HepG2 (cell line): ENCODE data around the gene CD7. TPM values are rescaled to one million over a fixed set of nuclear protein-coding genes. Genes with fewer than 3 reads are reported as not detected.

Experiments
- MAFF ChIP-seq: IDR thresholded peaks from 2 replicates; pipeline ENCODE4 v1.6.1; 2011; ENCODE audit warnings: low read depth, low read length, improper control_type of control experiment
- MED1 ChIP-seq: sonication (generic); formaldehyde crosslinking; IDR thresholded peaks from 2 replicates; pipeline ENCODE4 v1.4.0; 2020; ENCODE audit warnings: missing genetic modification reagents
- MYC ChIP-seq: sonication (generic); formaldehyde crosslinking; IDR thresholded peaks from 2 replicates; pipeline ENCODE4 v1.9.0; 2021; ENCODE audit warnings: missing genetic modification reagents, borderline replicate concordance
- NR3C1 ChIP-seq: sonication (generic); formaldehyde crosslinking; IDR thresholded peaks from 2 replicates; pipeline ENCODE4 v1.4.0; 2020; ENCODE audit warnings: missing genetic modification reagents
- PHF5A ChIP-seq: IDR thresholded peaks from one replicate; pipeline ENCODE4 v1.6.1; 2018; ENCODE audit warnings: low read depth, missing genetic modification reagents; ENCODE audit not compliant: unreplicated experiment
- PRPF4 ChIP-seq: fragments of 200-400 bp; formaldehyde crosslinking; IDR thresholded peaks from 2 replicates; pipeline ENCODE4 v1.6.1; 2016; ENCODE audit warnings: low read length, low read depth; ENCODE audit not compliant: poor library complexity, severe bottlenecking
- REST ChIP-seq, 2 experiments: IDR thresholded peaks; 2 replicates each; pipeline ENCODE4 v1.6.1; 2011 to 2012; ENCODE audit warnings: low read length in 2 of 2, borderline replicate concordance in 1 of 2, low read depth in 1 of 2, mild to moderate bottlenecking in 1 of 2, moderate library complexity in 1 of 2
- SIX4 ChIP-seq: sonication (generic); formaldehyde crosslinking; IDR thresholded peaks from 2 replicates; pipeline ENCODE4 v1.4.0; 2020; ENCODE audit warnings: missing genetic modification reagents
- TCF7 ChIP-seq: sonication (generic); IDR thresholded peaks from 2 replicates; pipeline ENCODE4 v1.6.1; 2016; ENCODE audit warnings: antibody characterized with exemption, low read depth
- TCF7L2 ChIP-seq: IDR thresholded peaks from 2 replicates; pipeline ENCODE4 v1.6.1; 2011; ENCODE audit warnings: mild to moderate bottlenecking, low read depth, low read length, moderate library complexity
- ZFP62 ChIP-seq: sonication (generic); formaldehyde crosslinking; IDR thresholded peaks from 2 replicates; pipeline ENCODE4 v1.4.0; 2020; ENCODE audit warnings: missing genetic modification reagents
- ZFX ChIP-seq: sonication (generic); formaldehyde crosslinking; IDR thresholded peaks from 2 replicates; pipeline ENCODE4 v1.4.0; 2020; ENCODE audit warnings: mild to moderate bottlenecking, low read depth, missing genetic modification reagents, moderate library complexity
- ZHX1 ChIP-seq: sonication (generic); formaldehyde crosslinking; IDR thresholded peaks from 2 replicates; pipeline ENCODE4 v1.8.1; 2022; ENCODE audit warnings: low read depth, mild to moderate bottlenecking, missing genetic modification reagents
- ZNF230 ChIP-seq: sonication (generic); formaldehyde crosslinking; IDR thresholded peaks from 2 replicates; pipeline ENCODE4 v1.4.0; 2020; ENCODE audit warnings: mild to moderate bottlenecking, missing genetic modification reagents
- polyA plus RNA-seq, 8 experiments: library from polyadenylated mRNA; depleted of rRNA in 3 of 8; stranded (reverse) in 7 of 8; unstranded in 1 of 8; fragments of >200 nt; fragmentation: Illumina TruSeq in 4 of 8; extraction: Trizol in 4 of 8; gene quantifications; 2 replicates each; pipeline versions ENCODE4 v1.2.1 to v1.2.3, GENCODE V29; 2011 to 2016; ENCODE audit warnings: low read depth in 4 of 8, missing spikeins in 1 of 8, mixed read lengths in 1 of 8; ENCODE audit not compliant: insufficient read depth in 1 of 8
- total RNA-seq, 5 experiments: library from RNA; depleted of rRNA; stranded (reverse); fragments of >200 nt; fragmentation: Illumina TruSeq; extraction: Trizol; gene quantifications; 2 replicates each; pipeline ENCODE4 v1.2.3, GENCODE V29; 2016; ENCODE audit warnings: low read depth in 1 of 5
- TF ChIP-seq, protein P1 (sequence below): sonication (generic); formaldehyde crosslinking; IDR thresholded peaks from 2 replicates; pipeline ENCODE4 v1.4.0; 2020; ENCODE audit warnings: missing genetic modification reagents
- TF ChIP-seq, protein P2 (sequence below): IDR thresholded peaks from 2 replicates; pipeline ENCODE4 v1.6.1; 2016
- TF ChIP-seq, protein P3 (sequence below): sonication (generic); formaldehyde crosslinking; IDR thresholded peaks from 2 replicates; pipeline ENCODE4 v1.8.0; 2022; ENCODE audit warnings: mild to moderate bottlenecking, missing genetic modification reagents, moderate library complexity

CD7 gene
- total and polyA plus RNA-seq, 2 of the 13 experiments (the other 11 are each of a cell fraction or from before 2014, with no cell fraction given), result 67.6 to 76.4 TPM

GRCh38 chr17:82325286-82326180 lies 8.1 kb upstream of the CD7 start (continued):
- peak; percentile 91 for TF ChIP-seq ZFX (CRISPR knock-in tag)
- TF ChIP-seq TCF7, result no peak
- no peak for TF ChIP-seq SIX4 (CRISPR knock-in tag)
- TF ChIP-seq, protein P1, sequence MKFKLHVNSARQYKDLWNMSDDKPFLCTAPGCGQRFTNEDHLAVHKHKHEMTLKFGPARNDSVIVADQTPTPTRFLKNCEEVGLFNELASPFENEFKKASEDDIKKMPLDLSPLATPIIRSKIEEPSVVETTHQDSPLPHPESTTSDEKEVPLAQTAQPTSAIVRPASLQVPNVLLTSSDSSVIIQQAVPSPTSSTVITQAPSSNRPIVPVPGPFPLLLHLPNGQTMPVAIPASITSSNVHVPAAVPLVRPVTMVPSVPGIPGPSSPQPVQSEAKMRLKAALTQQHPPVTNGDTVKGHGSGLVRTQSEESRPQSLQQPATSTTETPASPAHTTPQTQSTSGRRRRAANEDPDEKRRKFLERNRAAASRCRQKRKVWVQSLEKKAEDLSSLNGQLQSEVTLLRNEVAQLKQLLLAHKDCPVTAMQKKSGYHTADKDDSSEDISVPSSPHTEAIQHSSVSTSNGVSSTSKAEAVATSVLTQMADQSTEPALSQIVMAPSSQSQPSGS, result peak; percentile 74
- peak; percentile 87 for TF ChIP-seq MED1 (CRISPR knock-in tag)
- no peak for TF ChIP-seq PHF5A (CRISPR knock-in tag)
- no peak for TF ChIP-seq ZFP62
- peak; percentile 96 for TF ChIP-seq ZNF230
- TF ChIP-seq TCF7L2, result no peak
- TF ChIP-seq MYC (CRISPR knock-in tag), result peak; percentile 81
- TF ChIP-seq, protein P2, sequence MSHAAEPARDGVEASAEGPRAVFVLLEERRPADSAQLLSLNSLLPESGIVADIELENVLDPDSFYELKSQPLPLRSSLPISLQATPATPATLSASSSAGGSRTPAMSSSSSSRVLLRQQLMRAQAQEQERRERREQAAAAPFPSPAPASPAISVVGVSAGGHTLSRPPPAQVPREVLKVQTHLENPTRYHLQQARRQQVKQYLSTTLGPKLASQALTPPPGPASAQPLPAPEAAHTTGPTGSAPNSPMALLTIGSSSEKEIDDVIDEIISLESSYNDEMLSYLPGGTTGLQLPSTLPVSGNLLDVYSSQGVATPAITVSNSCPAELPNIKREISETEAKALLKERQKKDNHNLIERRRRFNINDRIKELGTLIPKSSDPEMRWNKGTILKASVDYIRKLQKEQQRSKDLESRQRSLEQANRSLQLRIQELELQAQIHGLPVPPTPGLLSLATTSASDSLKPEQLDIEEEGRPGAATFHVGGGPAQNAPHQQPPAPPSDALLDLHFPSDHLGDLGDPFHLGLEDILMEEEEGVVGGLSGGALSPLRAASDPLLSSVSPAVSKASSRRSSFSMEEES (CRISPR knock-in tag), result peak; percentile 69; the same call in 1 of the 2 replicates
- no peak for TF ChIP-seq NR3C1 (CRISPR knock-in tag)
- TF ChIP-seq, protein P3, sequence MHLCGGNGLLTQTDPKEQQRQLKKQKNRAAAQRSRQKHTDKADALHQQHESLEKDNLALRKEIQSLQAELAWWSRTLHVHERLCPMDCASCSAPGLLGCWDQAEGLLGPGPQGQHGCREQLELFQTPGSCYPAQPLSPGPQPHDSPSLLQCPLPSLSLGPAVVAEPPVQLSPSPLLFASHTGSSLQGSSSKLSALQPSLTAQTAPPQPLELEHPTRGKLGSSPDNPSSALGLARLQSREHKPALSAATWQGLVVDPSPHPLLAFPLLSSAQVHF (CRISPR knock-in tag), result no peak
- no peak for TF ChIP-seq PRPF4
- no peak; a peak in 1 of 4 replicates for TF ChIP-seq REST (IDR thresholded peaks at IDR 0.05; ENCODE audit: borderline replicate concordance in 1 of 2, low read depth in 1 of 2, low read length in 2 of 2)
- TF ChIP-seq ZHX1 (CRISPR knock-in tag), result peak; percentile 90
- TF ChIP-seq MAFF, result 0 out of 2 replicates have a peak, but pooled peaks have one; percentile 4
